Measurements from ENCODE around the gene UBE2J2. TPM values are rescaled to one million over a fixed set of nuclear protein-coding genes. Genes with fewer than 3 reads are reported as not detected.
A peak's percentile ranks its signal among the peaks of the same experiment; 100 is the strongest.

UBE2J2 gene
- total RNA-seq (10 to 100 TPM; 33.1 to 44.3 (median 34.0) TPM), polyA plus RNA-seq (10 to 100 TPM; 32.4 to 63.6 (median 54.6) TPM)

GRCh38 chr1:1273512-1274298, at the start of gene UBE2J2:
TSS of gene UBE2J2 (minus strand) at chr1:1273854. CDS start at chr1:1267992, 5,862 bp downstream.
- 1% methylated on average over 105 of the region's 105 CpGs for WGBS, 2 donors
- H3K4me1 ChIP-seq: peaks cover 0 to 50% (median 44%) of the 10 kb centered on the region in 4 donors
- peak; percentile 97 for DNase-seq
- no peak for TF ChIP-seq EP300 (IDR thresholded peaks at IDR 0.05)
- TF ChIP-seq POLR2AphosphoS5 (IDR thresholded peaks at IDR 0.05): peak; percentile 60 to 89 (median 80)
- peak within 1 kb of the TSS; percentile 88 to 95 (median 89) for H3K27ac ChIP-seq
- peak within 1 kb of the TSS; percentile 81 to 99 (median 88) for H3K4me3 ChIP-seq
- H3K27me3 ChIP-seq: no peaks in the 10 kb centered on the region
- intact Hi-C loops (cut with DNase I): loop anchor here (1.0 to 5.0 kb wide), 2 partner anchors 41 to 151 kb away; partner anchors contain the start of genes B3GALT6 and SDF4
- peaks cover 0 to 3% (median 0%) of the 10 kb centered on the region in 4 donors for H3K36me3 ChIP-seq
- no peaks in the 10 kb centered on the region for H3K9me3 ChIP-seq

DNA sequence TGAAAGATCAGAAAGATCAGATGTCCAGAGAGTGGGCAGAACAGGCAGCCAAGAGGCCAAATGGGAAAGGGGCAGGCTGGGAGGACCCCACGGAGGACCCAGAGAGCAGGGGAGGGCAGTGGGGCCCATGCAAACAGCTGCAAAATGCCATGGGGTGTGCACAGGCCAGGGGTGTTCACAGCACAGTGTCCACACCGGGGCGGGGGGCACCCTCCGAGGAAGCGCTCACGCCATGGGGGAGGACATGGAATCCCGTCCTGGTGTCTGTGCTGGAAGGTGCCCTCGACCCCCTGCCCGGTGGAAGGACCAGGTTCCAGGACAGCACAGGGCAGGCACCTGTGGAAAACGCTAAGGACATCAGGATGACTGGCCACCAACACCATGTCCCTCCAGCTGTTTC, 49.3 kb upstream of the UBE2J2 start:
- Histone ChIP-seq H3K4me1 (peaks cover 3 to 73% (median 63%) of the 10 kb centered on the region in 4 donors), H3K4me3 (no peak overlapping the region), H3K36me3 (peaks cover 11 to 44% (median 13%) of the 10 kb centered on the region in 4 donors), H3K27me3 (no peaks in the 10 kb centered on the region), H3K9me3 (no peaks in the 10 kb centered on the region), H3K27ac (no peak overlapping the region)
- WGBS, 2 donors: 88 to 93% methylated on average over 10 of the region's 10 CpGs
- DNase-seq: no peak
- intact Hi-C loops (cut with DNase I): no loop called here
- TF ChIP-seq POLR2AphosphoS5 (IDR thresholded peaks at IDR 0.05): no peak
- TF ChIP-seq EP300 (IDR thresholded peaks at IDR 0.05): no peak
- no peak for TF ChIP-seq POLR2A (IDR thresholded peaks at IDR 0.05)
- TF ChIP-seq, protein P1, sequence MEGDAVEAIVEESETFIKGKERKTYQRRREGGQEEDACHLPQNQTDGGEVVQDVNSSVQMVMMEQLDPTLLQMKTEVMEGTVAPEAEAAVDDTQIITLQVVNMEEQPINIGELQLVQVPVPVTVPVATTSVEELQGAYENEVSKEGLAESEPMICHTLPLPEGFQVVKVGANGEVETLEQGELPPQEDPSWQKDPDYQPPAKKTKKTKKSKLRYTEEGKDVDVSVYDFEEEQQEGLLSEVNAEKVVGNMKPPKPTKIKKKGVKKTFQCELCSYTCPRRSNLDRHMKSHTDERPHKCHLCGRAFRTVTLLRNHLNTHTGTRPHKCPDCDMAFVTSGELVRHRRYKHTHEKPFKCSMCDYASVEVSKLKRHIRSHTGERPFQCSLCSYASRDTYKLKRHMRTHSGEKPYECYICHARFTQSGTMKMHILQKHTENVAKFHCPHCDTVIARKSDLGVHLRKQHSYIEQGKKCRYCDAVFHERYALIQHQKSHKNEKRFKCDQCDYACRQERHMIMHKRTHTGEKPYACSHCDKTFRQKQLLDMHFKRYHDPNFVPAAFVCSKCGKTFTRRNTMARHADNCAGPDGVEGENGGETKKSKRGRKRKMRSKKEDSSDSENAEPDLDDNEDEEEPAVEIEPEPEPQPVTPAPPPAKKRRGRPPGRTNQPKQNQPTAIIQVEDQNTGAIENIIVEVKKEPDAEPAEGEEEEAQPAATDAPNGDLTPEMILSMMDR (IDR thresholded peaks at IDR 0.05): no peak

DNA sequence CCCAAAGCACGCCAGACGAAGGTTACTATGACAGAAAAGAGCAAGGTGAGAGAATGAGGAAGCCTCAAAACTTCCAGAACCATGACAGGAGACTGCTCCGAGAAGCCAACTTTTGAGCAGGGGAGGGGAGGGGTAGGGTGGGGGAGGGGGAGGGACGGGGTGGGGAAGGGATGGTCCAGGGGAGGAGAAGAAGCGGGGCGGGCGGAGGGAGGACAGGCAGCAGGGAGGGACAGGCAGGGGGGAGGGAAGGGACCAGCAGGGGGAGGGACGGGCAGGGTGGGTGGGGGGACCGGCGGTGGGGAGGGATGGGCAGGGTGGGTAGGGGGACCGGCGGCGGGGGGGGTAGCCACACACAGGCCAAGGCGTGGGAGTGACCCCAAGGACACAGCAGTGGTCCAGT, 48.8 kb upstream of the UBE2J2 start:
- DNase-seq: no peak
- H3K4me1 ChIP-seq: peaks cover 3 to 79% (median 68%) of the 10 kb centered on the region in 4 donors
- intact Hi-C loops (cut with DNase I): no loop called here
- WGBS, 2 donors: 79 to 87% methylated on average over 14 of the region's 14 CpGs
- H3K36me3 ChIP-seq: peaks cover 5 to 41% (median 10%) of the 10 kb centered on the region in 4 donors
- peak overlapping the region in 1 of 4 donors; percentile 31 for H3K27ac ChIP-seq
- TF ChIP-seq EP300 (IDR thresholded peaks at IDR 0.05) (no peak), POLR2AphosphoS5 (IDR thresholded peaks at IDR 0.05) (no peak), POLR2A (IDR thresholded peaks at IDR 0.05) (no peak)
- TF ChIP-seq, protein P1 (IDR thresholded peaks at IDR 0.05): no peak
- H3K4me3 ChIP-seq: no peak overlapping the region
- no peaks in the 10 kb centered on the region for H3K9me3 ChIP-seq
- no peaks in the 10 kb centered on the region for H3K27me3 ChIP-seq

- 94 to 97% methylated on average over 8 of the region's 8 CpGs for WGBS, 2 donors
- H3K4me1 ChIP-seq: peaks cover 3 to 81% (median 74%) of the 10 kb centered on the region in 4 donors
- DNase-seq: no peak
- no peaks in the 10 kb centered on the region for H3K27me3 ChIP-seq
- intact Hi-C loops (cut with DNase I): no loop called here
- peak overlapping the region in 3 of 4 donors; percentile 31 to 90 (median 85) for H3K27ac ChIP-seq
- TF ChIP-seq, protein P1 (IDR thresholded peaks at IDR 0.05): no peak
- no peak for TF ChIP-seq EP300 (IDR thresholded peaks at IDR 0.05)
- TF ChIP-seq POLR2AphosphoS5 (IDR thresholded peaks at IDR 0.05): no peak
- TF ChIP-seq POLR2A (IDR thresholded peaks at IDR 0.05): no peak
- no peaks in the 10 kb centered on the region for H3K9me3 ChIP-seq
- H3K4me3 ChIP-seq: no peak overlapping the region
- H3K36me3 ChIP-seq: peaks cover 0 to 39% (median 9%) of the 10 kb centered on the region in 4 donors
Measured at GRCh38 chr1:1321477-1321876, 47.8 kb upstream of the UBE2J2 start.
